Measurements from ENCODE around the gene MARK1.

GRCh38 chr1:220670365-220670764 is 142.4 kb downstream of the MARK1 start:
- TF ChIP-seq CTCF (IDR thresholded peaks at IDR 0.05) = no peak
- no peak for TF ChIP-seq EZH2 (IDR thresholded peaks at IDR 0.05; ENCODE audit: borderline replicate concordance, insufficient read depth, low read depth, low read length, poor library complexity, severe bottlenecking)

Measured in B cell (primary cell).